ENCODE data around the gene CACNA1B.

The CACNA1B gene

DNA sequence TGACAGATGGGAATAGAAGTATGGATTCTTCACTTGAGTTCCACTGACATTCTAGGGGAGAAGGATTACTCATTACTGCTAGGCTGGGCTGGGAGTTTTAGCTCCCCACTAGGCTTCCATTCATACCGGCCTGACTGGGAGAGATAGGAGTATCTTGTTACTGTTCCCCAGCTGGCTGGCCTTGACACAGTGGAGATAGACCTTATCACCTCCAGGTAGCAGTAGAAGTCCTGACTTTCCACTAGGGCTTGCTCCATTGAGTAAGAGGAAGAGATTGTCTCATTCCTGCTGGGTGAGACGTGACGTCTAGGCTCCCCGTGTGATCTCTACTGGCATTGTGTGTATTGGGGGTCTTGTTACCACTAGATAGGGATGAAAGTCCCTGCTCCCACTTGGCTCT is 156.4 kb downstream of the CACNA1B start:
- Histone ChIP-seq H3K9ac (ENCODE audit: low read depth, low read length) (no peak overlapping the region), H3K4me1 (ENCODE audit: insufficient read depth, low read length) (no peaks in the 10 kb centered on the region), H3K79me2 (ENCODE audit: insufficient read depth, low read length) (no peaks in the 10 kb centered on the region), H2AFZ (ENCODE audit: low read depth, low read length) (no peak overlapping the region), H3K27me3 (ENCODE audit: insufficient read depth, low read length, poor library complexity) (peaks cover 6% of the 10 kb centered on the region), H3K36me3 (ENCODE audit: insufficient read depth, low read length) (no peaks in the 10 kb centered on the region), H3K9me3 (ENCODE audit: insufficient read depth, low read length, severe bottlenecking) (no peaks in the 10 kb centered on the region), H3K4me3 (ENCODE audit: low read depth in 1 of 2, low read length in 2 of 2) (no peak overlapping the region), H4K20me1 (ENCODE audit: insufficient read depth, low read length) (no peaks in the 10 kb centered on the region), H3K4me2 (ENCODE audit: insufficient read depth, low read length) (no peak overlapping the region), H3K27ac (ENCODE audit: low read length) (no peak overlapping the region)
- TF ChIP-seq, protein P1, sequence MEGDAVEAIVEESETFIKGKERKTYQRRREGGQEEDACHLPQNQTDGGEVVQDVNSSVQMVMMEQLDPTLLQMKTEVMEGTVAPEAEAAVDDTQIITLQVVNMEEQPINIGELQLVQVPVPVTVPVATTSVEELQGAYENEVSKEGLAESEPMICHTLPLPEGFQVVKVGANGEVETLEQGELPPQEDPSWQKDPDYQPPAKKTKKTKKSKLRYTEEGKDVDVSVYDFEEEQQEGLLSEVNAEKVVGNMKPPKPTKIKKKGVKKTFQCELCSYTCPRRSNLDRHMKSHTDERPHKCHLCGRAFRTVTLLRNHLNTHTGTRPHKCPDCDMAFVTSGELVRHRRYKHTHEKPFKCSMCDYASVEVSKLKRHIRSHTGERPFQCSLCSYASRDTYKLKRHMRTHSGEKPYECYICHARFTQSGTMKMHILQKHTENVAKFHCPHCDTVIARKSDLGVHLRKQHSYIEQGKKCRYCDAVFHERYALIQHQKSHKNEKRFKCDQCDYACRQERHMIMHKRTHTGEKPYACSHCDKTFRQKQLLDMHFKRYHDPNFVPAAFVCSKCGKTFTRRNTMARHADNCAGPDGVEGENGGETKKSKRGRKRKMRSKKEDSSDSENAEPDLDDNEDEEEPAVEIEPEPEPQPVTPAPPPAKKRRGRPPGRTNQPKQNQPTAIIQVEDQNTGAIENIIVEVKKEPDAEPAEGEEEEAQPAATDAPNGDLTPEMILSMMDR (IDR thresholded peaks at IDR 0.05; ENCODE audit: borderline replicate concordance, extremely low read depth, low read length, poor library complexity, severe bottlenecking) = no peak
- TF ChIP-seq EZH2 (IDR thresholded peaks at IDR 0.05; ENCODE audit: borderline replicate concordance, low read depth, low read length, severe bottlenecking) = no peak
- DNase-seq = no peak
- no peak for ATAC-seq (ENCODE audit: insufficient read depth, low read depth)

DNA sequence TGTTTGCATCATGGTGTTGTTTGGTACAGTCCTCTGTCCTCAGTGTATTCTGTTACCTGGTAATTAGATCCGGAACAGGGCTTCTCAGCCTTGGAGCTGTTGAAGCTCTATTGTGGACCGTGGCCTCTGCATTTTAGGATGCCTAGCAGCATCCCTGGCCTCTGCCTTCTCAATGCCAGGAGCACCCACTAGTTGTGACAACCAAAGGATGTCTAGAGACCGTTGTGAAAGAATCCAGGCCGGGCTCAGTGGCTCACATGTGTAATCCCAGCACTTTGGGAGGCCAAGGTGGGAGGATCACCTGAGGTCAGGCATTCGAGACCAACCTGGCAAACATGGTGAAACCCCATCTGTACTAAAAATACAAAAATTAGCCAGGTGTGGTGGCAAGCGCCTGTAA is 159.6 kb downstream of the CACNA1B start:
- TF ChIP-seq, protein P1 (IDR thresholded peaks at IDR 0.05; ENCODE audit: borderline replicate concordance, extremely low read depth, low read length, poor library complexity, severe bottlenecking) = no peak
- TF ChIP-seq EZH2 (IDR thresholded peaks at IDR 0.05; ENCODE audit: borderline replicate concordance, low read depth, low read length, severe bottlenecking) = no peak
- Histone ChIP-seq H3K4me2 (ENCODE audit: insufficient read depth, low read length) (no peak overlapping the region), H4K20me1 (ENCODE audit: insufficient read depth, low read length) (no peaks in the 10 kb centered on the region), H3K9me3 (ENCODE audit: insufficient read depth, low read length, severe bottlenecking) (no peaks in the 10 kb centered on the region), H3K27me3 (ENCODE audit: insufficient read depth, low read length, poor library complexity) (no peaks in the 10 kb centered on the region), H2AFZ (ENCODE audit: low read depth, low read length) (no peak overlapping the region), H3K4me1 (ENCODE audit: insufficient read depth, low read length) (no peaks in the 10 kb centered on the region), H3K4me3 (ENCODE audit: low read depth in 1 of 2, low read length in 2 of 2) (no peak overlapping the region), H3K27ac (ENCODE audit: low read length) (no peak overlapping the region), H3K79me2 (ENCODE audit: insufficient read depth, low read length) (no peaks in the 10 kb centered on the region), H3K36me3 (ENCODE audit: insufficient read depth, low read length) (no peaks in the 10 kb centered on the region), H3K9ac (ENCODE audit: low read depth, low read length) (no peak overlapping the region)
- ATAC-seq (ENCODE audit: insufficient read depth, low read depth) = no peak
- DNase-seq = no peak

DNA sequence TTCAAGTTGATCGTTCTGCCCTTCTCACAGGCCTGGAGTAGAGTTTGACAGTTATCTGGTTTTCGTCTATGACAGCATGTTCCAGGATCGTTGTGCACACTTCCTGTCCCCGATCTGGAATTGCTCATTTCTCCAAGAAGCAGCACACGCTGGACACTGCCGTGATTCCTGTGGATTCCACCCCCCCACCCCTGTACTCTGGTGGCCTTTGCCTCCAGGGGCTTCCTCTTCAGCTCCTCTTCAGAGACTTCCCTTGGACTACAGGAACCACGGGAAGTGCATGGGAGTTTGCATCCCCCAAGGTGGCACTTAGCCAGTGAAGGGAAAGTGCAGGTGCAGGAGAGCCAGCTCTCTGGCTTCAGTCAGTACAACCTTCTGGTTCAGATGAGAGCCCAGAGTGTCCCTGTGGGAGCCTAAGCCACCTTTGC is 160.7 kb downstream of the CACNA1B start:
- no peak for ATAC-seq (ENCODE audit: insufficient read depth, low read depth)
- Histone ChIP-seq H4K20me1 (ENCODE audit: insufficient read depth, low read length) (no peaks in the 10 kb centered on the region), H3K9me3 (ENCODE audit: insufficient read depth, low read length, severe bottlenecking) (no peaks in the 10 kb centered on the region), H3K4me2 (ENCODE audit: insufficient read depth, low read length) (no peak overlapping the region), H2AFZ (ENCODE audit: low read depth, low read length) (no peak overlapping the region), H3K9ac (ENCODE audit: low read depth, low read length) (no peak overlapping the region), H3K79me2 (ENCODE audit: insufficient read depth, low read length) (no peaks in the 10 kb centered on the region), H3K4me1 (ENCODE audit: insufficient read depth, low read length) (no peaks in the 10 kb centered on the region), H3K36me3 (ENCODE audit: insufficient read depth, low read length) (no peaks in the 10 kb centered on the region), H3K27ac (ENCODE audit: low read length) (no peak overlapping the region), H3K4me3 (ENCODE audit: low read depth in 1 of 2, low read length in 2 of 2) (no peak overlapping the region), H3K27me3 (ENCODE audit: insufficient read depth, low read length, poor library complexity) (no peaks in the 10 kb centered on the region)
- TF ChIP-seq EZH2 (IDR thresholded peaks at IDR 0.05; ENCODE audit: borderline replicate concordance, low read depth, low read length, severe bottlenecking) = no peak
- TF ChIP-seq, protein P1 (IDR thresholded peaks at IDR 0.05; ENCODE audit: borderline replicate concordance, extremely low read depth, low read length, poor library complexity, severe bottlenecking) = no peak
- DNase-seq = no peak
